ENCODE measurements around the gene MT1F. TPM values are rescaled to one million over a fixed set of nuclear protein-coding genes. Genes with fewer than 3 reads are reported as not detected.

MT1F gene
- polyA plus RNA-seq, 1 donor from 2014 or later = 1.8 TPM

- H3K27ac ChIP-seq (ENCODE audit: low read length) = no peak overlapping the region
- no peaks in the 10 kb centered on the region for H3K9me2 ChIP-seq (ENCODE audit: insufficient read depth, low read length)
- H3K36me3 ChIP-seq (ENCODE audit: insufficient read depth, low read length) = no peaks in the 10 kb centered on the region
- no peak overlapping the region for H3K4me2 ChIP-seq (ENCODE audit: low read length)
- H3K4me3 ChIP-seq (ENCODE audit: low read length) = no peak overlapping the region
- H3K9ac ChIP-seq (ENCODE audit: low read length) = no peak overlapping the region
- H3K79me2 ChIP-seq (replicated peaks; ENCODE audit: insufficient read depth, low read length) = no peaks in the 10 kb centered on the region
- H2AFZ ChIP-seq (ENCODE audit: low read depth, low read length) = no peak overlapping the region
- no peaks in the 10 kb centered on the region for H4K20me1 ChIP-seq (ENCODE audit: insufficient read depth)
- H3F3A ChIP-seq (ENCODE audit: insufficient read depth, low read length, poor library complexity, severe bottlenecking) = no peaks in the 10 kb centered on the region
- no peaks in the 10 kb centered on the region for H3K9me3 ChIP-seq (ENCODE audit: low read length)
- TF ChIP-seq EZH2 (IDR thresholded peaks at IDR 0.05; ENCODE audit: borderline replicate concordance, insufficient read depth, low read length, poor library complexity, severe bottlenecking) (no peak), CTCF (IDR thresholded peaks at IDR 0.05; ENCODE audit: poor library complexity, severe bottlenecking) (no peak), SMC3 (conservative IDR thresholded peaks at IDR 0.05; ENCODE audit: poor library complexity) (no peak), TAF1 (IDR thresholded peaks at IDR 0.05; ENCODE audit: low read depth) (no peak), POLR2AphosphoS5 (IDR thresholded peaks at IDR 0.05) (no peak), RAD21 (conservative IDR thresholded peaks at IDR 0.05) (no peak), REST (IDR thresholded peaks at IDR 0.05; ENCODE audit: borderline replicate concordance) (no peak), EP300 (conservative IDR thresholded peaks at IDR 0.05; ENCODE audit: poor library complexity, severe bottlenecking) (no peak), MXI1 (conservative IDR thresholded peaks at IDR 0.05; ENCODE audit: poor library complexity, severe bottlenecking) (no peak)
- peaks cover 77% of the 10 kb centered on the region for H3K27me3 ChIP-seq (ENCODE audit: insufficient read depth, low read depth, low read length)
Observed at GRCh38 chr16:56615353-56615752, 42.4 kb upstream of the MT1F start.

DNA sequence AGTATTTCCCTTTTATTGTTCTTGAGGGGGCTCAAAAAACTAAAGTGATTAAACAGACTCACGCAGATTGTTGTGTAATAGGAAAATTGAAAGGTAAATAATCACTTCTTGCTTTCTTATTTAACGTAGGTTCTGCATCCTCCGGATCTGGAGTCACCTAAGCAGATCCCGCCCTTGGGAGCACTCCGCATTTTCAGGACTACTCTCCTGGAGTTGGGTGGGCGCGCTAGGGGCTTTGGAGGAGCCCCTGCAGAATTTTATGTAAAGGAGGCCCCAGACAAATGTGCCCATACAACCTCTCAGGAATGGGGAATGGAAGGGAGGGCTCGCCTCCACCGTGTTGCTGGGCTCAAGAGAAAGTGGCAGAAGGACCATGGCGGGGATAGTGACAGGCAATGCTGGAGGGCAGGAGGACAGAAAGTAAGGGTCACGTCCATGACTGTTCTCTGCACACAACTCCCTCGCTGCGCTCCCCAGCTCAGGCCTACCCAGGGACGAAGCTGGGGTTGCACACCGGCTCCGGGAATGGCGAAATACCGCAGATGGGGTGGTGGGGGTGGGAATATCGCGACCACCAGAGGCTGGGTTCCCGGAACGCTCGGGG lies 41.0 kb upstream of the MT1F start:
- no peak overlapping the region for H2AFZ ChIP-seq (ENCODE audit: low read depth, low read length)
- no peaks in the 10 kb centered on the region for H3K9me3 ChIP-seq (ENCODE audit: low read length)
- no peak overlapping the region for H3K4me2 ChIP-seq (ENCODE audit: low read length)
- no peak overlapping the region for H3K9ac ChIP-seq (ENCODE audit: low read length)
- H3K27me3 ChIP-seq (ENCODE audit: insufficient read depth, low read depth, low read length) = peaks cover 65% of the 10 kb centered on the region
- H3K36me3 ChIP-seq (ENCODE audit: insufficient read depth, low read length) = no peaks in the 10 kb centered on the region
- no peak for TF ChIP-seq CTCF (IDR thresholded peaks at IDR 0.05; ENCODE audit: poor library complexity, severe bottlenecking)
- no peak for TF ChIP-seq SMC3 (conservative IDR thresholded peaks at IDR 0.05; ENCODE audit: poor library complexity)
- no peak for TF ChIP-seq RAD21 (conservative IDR thresholded peaks at IDR 0.05)
- no peak for TF ChIP-seq POLR2AphosphoS5 (IDR thresholded peaks at IDR 0.05)
- TF ChIP-seq EP300 (conservative IDR thresholded peaks at IDR 0.05; ENCODE audit: poor library complexity, severe bottlenecking) = no peak
- TF ChIP-seq MXI1 (conservative IDR thresholded peaks at IDR 0.05; ENCODE audit: poor library complexity, severe bottlenecking) = no peak
- TF ChIP-seq TAF1 (IDR thresholded peaks at IDR 0.05; ENCODE audit: low read depth) = no peak
- TF ChIP-seq REST (IDR thresholded peaks at IDR 0.05; ENCODE audit: borderline replicate concordance) = no peak
- no peak for TF ChIP-seq EZH2 (IDR thresholded peaks at IDR 0.05; ENCODE audit: borderline replicate concordance, insufficient read depth, low read length, poor library complexity, severe bottlenecking)
- peak overlapping the region; percentile 57 for H3K4me3 ChIP-seq (ENCODE audit: low read length)
- no peaks in the 10 kb centered on the region for H4K20me1 ChIP-seq (ENCODE audit: insufficient read depth)
- H3F3A ChIP-seq (ENCODE audit: insufficient read depth, low read length, poor library complexity, severe bottlenecking) = no peaks in the 10 kb centered on the region
- no peaks in the 10 kb centered on the region for H3K9me2 ChIP-seq (ENCODE audit: insufficient read depth, low read length)
- H3K79me2 ChIP-seq (replicated peaks; ENCODE audit: insufficient read depth, low read length) = no peaks in the 10 kb centered on the region
- H3K27ac ChIP-seq (ENCODE audit: low read length) = no peak overlapping the region

All from neural cell (in vitro differentiated cells).